HEK293 (cell line): Measurements from ENCODE around the gene KIF2C.

Source experiments
- CTCF ChIA-PET: fragments of 350-600 bp; formaldehyde crosslinking; extraction: SDS; loops from one replicate; lab custom pipeline; 2021; ENCODE audit warnings: antibody characterized with exemption; lab: Yijun Ruan, JAX
- POLR2A ChIA-PET: fragments of 300-600 bp; formaldehyde crosslinking; extraction: SDS; loops from one replicate; lab custom pipeline; 2020; ENCODE audit warnings: antibody characterized with exemption, inconsistent platforms; lab: Yijun Ruan, JAX
- H3K27ac ChIP-seq: fragments of 200-500 bp; sonication (Bioruptor generic); 2 replicates; pipeline ENCODE4 v1.5.1; 2014; ENCODE audit warnings: low read depth, low read length, control low read depth, inconsistent platforms; ENCODE audit errors: extremely low read depth
- H3K36me3 ChIP-seq, 2 experiments: fragments of 200-500 bp in 1 of 2; sonication (Bioruptor generic) in 1 of 2; 1 replicate in 1 of 2; 2 replicates in 1 of 2; pipeline ENCODE4 v1.5.1; 2014 to 2017; ENCODE audit warnings: inconsistent platforms in 2 of 2, low read length in 2 of 2; ENCODE audit not compliant: control insufficient read depth in 2 of 2, insufficient read depth in 1 of 2
- H3K4me1 ChIP-seq: fragments of 200-500 bp; sonication (Bioruptor generic); 2 replicates; pipeline ENCODE4 v1.5.1; 2014; ENCODE audit warnings: mild to moderate bottlenecking, low read length, inconsistent platforms; ENCODE audit not compliant: control insufficient read depth, insufficient read depth
- H3K4me3 ChIP-seq: 2 replicates; pipeline ENCODE4 v1.5.1; 2011; ENCODE audit warnings: low read depth, mild to moderate bottlenecking, control low read depth, low read length, moderate library complexity
- H3K9me3 ChIP-seq: fragments of 200-500 bp; sonication (Bioruptor generic); 2 replicates; pipeline ENCODE4 v1.5.1; 2014; ENCODE audit warnings: low read depth, low read length, inconsistent platforms; ENCODE audit not compliant: control insufficient read depth, insufficient read depth
- BCL11A ChIP-seq: fragments of 450-650 bp; formaldehyde crosslinking; IDR thresholded peaks from 2 replicates; pipeline ENCODE4 v1.5.1; 2016; ENCODE audit warnings: low read depth, missing biosample characterization, missing genetic modification characterization
- EGR2 ChIP-seq: fragments of 450-650 bp; formaldehyde crosslinking; IDR thresholded peaks from 2 replicates; pipeline ENCODE4 v1.5.1; 2016; ENCODE audit warnings: low read depth, missing biosample characterization, missing genetic modification characterization
- HOXD13 ChIP-seq: sonication (generic); formaldehyde crosslinking; IDR thresholded peaks from 2 replicates; pipeline ENCODE4 v1.8.0; 2022; ENCODE audit warnings: missing genetic modification reagents, borderline replicate concordance
- IKZF3 ChIP-seq: fragments of 450-650 bp; IDR thresholded peaks from 2 replicates; pipeline ENCODE4 v1.5.0; 2018; ENCODE audit warnings: missing biosample characterization, mild to moderate bottlenecking, missing genetic modification characterization, moderate library complexity
- KLF1 ChIP-seq: fragments of 450-650 bp; formaldehyde crosslinking; IDR thresholded peaks from 2 replicates; pipeline ENCODE4 v1.5.1; 2016; ENCODE audit warnings: missing biosample characterization, missing genetic modification characterization
- KLF7 ChIP-seq: fragments of 450-650 bp; formaldehyde crosslinking; IDR thresholded peaks from 2 replicates; pipeline ENCODE4 v1.5.1; 2016; ENCODE audit warnings: missing biosample characterization, missing genetic modification characterization, borderline replicate concordance
- KLF8 ChIP-seq: fragments of 450-650 bp; formaldehyde crosslinking; IDR thresholded peaks from 2 replicates; pipeline ENCODE4 v1.5.1; 2016; ENCODE audit warnings: missing biosample characterization, missing genetic modification characterization
- SETDB1 ChIP-seq: IDR thresholded peaks from one replicate; pipeline ENCODE4 v1.6.1; 2017; ENCODE audit warnings: mild to moderate bottlenecking, low read length, moderate library complexity, mixed read lengths; ENCODE audit not compliant: insufficient read length
- ZBTB8A ChIP-seq: fragments of 450-650 bp; formaldehyde crosslinking; IDR thresholded peaks from 2 replicates; pipeline ENCODE4 v1.5.1; 2016; ENCODE audit warnings: missing biosample characterization, missing genetic modification characterization
- ZFHX2 ChIP-seq: fragments of 450-650 bp; formaldehyde crosslinking; conservative IDR thresholded peaks from 2 replicates; pipeline ENCODE4 v1.5.1; 2016; ENCODE audit warnings: missing biosample characterization, missing genetic modification characterization
- ZNF24 ChIP-seq: fragments of 450-650 bp; formaldehyde crosslinking; IDR thresholded peaks from 2 replicates; pipeline ENCODE4 v1.5.1; 2016; ENCODE audit warnings: missing biosample characterization, missing genetic modification characterization
- ZNF292 ChIP-seq: fragments of 450-650 bp; formaldehyde crosslinking; IDR thresholded peaks from 2 replicates; pipeline ENCODE4 v1.5.1; 2016; ENCODE audit warnings: low read depth, missing biosample characterization, missing genetic modification characterization, borderline replicate concordance
- ZNF311 ChIP-seq: fragments of 450-650 bp; formaldehyde crosslinking; IDR thresholded peaks from 2 replicates; pipeline ENCODE4 v1.5.1; 2017; ENCODE audit warnings: missing biosample characterization, missing genetic modification characterization, borderline replicate concordance
- ZNF324 ChIP-seq: fragments of 450-650 bp; formaldehyde crosslinking; IDR thresholded peaks from 2 replicates; pipeline ENCODE4 v1.5.1; 2016; ENCODE audit warnings: missing biosample characterization, missing genetic modification characterization
- ZNF416 ChIP-seq: fragments of 450-650 bp; formaldehyde crosslinking; IDR thresholded peaks from 2 replicates; pipeline ENCODE4 v1.5.1; 2016; ENCODE audit warnings: missing biosample characterization, missing genetic modification characterization
- ZNF529 ChIP-seq: fragments of 450-650 bp; formaldehyde crosslinking; IDR thresholded peaks from 2 replicates; pipeline ENCODE4 v1.5.1; 2017; ENCODE audit warnings: missing genetic modification characterization, missing biosample characterization; ENCODE audit not compliant: insufficient replicate concordance
- ZNF544 ChIP-seq: fragments of 450-650 bp; formaldehyde crosslinking; IDR thresholded peaks from 2 replicates; pipeline ENCODE4 v1.5.0; 2017; ENCODE audit warnings: missing biosample characterization, missing genetic modification characterization
- ZNF561 ChIP-seq: fragments of 450-650 bp; IDR thresholded peaks from 2 replicates; pipeline ENCODE4 v1.5.1; 2018; ENCODE audit warnings: missing biosample characterization, missing genetic modification characterization, borderline replicate concordance
- ZNF626 ChIP-seq: fragments of 450-650 bp; sonication (Bioruptor Pico); formaldehyde crosslinking; IDR thresholded peaks from 2 replicates; pipeline ENCODE4 v1.5.1; 2018; ENCODE audit warnings: missing biosample characterization, missing genetic modification characterization, inconsistent platforms
- ZNF768 ChIP-seq: fragments of 450-650 bp; formaldehyde crosslinking; IDR thresholded peaks from 2 replicates; pipeline ENCODE4 v1.5.1; 2018; ENCODE audit warnings: missing biosample characterization, mild to moderate bottlenecking, missing genetic modification characterization
- TF ChIP-seq, protein P1 (sequence below): fragments of 450-650 bp; formaldehyde crosslinking; IDR thresholded peaks from 2 replicates; pipeline ENCODE4 v1.5.1; 2016; ENCODE audit warnings: missing biosample characterization, missing genetic modification characterization, borderline replicate concordance
- TF ChIP-seq, protein P2 (sequence below): fragments of 450-650 bp; formaldehyde crosslinking; IDR thresholded peaks from 2 replicates; pipeline ENCODE4 v1.5.1; 2016; ENCODE audit warnings: missing biosample characterization, missing genetic modification characterization, borderline replicate concordance

The KIF2C gene

DNA sequence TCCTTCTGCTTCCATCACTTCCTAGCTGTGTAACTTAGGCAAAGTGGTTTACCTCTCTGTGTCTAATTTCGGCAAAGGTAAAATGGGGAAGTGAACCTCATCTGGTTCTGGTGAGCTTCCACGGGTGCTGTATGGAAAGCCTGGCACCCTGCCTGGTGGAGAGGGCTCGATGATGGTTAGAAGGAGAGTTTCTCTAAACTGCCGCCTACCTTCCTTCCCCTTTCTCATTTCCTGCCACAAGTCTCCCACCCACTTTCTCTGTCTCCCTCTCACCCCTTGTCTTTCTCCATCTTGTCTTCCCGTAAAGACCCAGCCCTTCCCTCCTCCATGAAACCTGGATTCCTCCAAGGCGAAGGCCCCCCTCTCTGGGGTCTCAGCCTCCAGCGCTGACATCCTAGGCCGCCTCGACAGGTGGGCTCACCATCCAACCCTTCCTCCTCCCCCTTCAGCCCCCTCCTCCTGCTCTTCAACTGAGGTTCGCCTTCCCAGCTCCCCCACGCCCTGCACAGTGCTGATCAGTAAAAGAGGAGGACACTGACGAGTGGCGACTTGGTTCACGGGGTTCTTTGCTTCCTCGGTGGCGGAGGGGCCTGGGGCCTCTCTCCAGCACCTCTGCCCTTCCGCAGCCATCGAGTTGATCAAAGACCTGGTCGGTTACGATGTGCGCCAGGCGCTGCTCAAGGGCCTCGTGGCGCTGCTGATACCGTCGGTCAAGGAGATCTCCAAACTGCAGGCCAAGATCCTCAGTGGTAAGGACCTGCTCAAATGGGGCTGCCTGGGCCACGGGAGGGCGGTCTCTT lies 15.9 kb upstream of the KIF2C start (continued):
- TF ChIP-seq KLF8 (no peak), ZNF324 (tag by site-specific recombination) (no peak), KLF7 (tag by site-specific recombination) (no peak), ZFHX2 (tag by site-specific recombination) (0 out of 2 replicates have a peak, but pooled peaks have one; percentile 24), EGR2 (tag by site-specific recombination) (0 out of 2 replicates have a peak, but pooled peaks have one; percentile 22)
- TF ChIP-seq, all 188 proteins: peak for 3

DNA sequence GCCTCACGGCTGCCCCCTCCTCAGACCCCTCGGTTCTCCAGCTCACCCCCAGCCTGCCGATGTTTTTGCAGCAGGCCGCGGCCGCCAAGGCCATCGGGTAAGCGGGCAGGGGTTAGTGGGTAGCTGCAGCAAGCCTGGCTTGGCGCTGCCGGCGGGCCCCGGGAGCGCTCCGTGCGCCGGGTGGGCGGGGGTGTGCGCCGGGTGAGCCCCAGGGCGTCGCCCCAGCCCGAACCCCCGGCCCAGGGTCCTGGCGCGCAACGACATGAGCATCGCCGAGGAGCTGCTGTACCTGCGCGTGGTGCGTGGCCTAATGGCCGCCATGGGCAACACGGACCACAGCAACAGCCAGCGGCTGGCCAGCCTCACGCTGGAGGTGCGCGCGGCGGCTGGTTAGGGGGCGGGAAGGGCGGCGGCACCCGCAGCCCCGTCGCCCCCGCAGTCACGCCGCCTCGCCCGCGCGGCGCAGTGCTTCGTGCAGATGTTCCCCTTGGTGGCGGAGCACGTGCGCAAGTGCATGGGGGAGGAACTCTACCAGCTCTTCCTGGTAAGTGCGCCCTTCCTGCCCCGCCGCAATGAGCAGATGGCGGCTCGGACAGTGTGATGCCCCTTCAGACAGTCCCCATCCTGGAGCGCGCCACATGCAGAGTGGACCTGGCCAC lies 15.2 kb upstream of the KIF2C start:
- TF ChIP-seq ZNF529 (tag by site-specific recombination) (no peak), BCL11A (tag by site-specific recombination) (no peak), ZNF544 (tag by site-specific recombination) (no peak), ZNF626 (no peak), HOXD13 (no peak), ZNF292 (tag by site-specific recombination) (no peak), ZNF768 (tag by site-specific recombination) (no peak), ZNF311 (tag by site-specific recombination) (no peak), ZNF24 (no peak), IKZF3 (tag by site-specific recombination) (no peak), KLF1 (tag by site-specific recombination) (no peak), ZBTB8A (no peak), ZNF416 (no peak), ZNF561 (tag by site-specific recombination) (no peak), SETDB1 (no peak)
- TF ChIP-seq, protein P1, sequence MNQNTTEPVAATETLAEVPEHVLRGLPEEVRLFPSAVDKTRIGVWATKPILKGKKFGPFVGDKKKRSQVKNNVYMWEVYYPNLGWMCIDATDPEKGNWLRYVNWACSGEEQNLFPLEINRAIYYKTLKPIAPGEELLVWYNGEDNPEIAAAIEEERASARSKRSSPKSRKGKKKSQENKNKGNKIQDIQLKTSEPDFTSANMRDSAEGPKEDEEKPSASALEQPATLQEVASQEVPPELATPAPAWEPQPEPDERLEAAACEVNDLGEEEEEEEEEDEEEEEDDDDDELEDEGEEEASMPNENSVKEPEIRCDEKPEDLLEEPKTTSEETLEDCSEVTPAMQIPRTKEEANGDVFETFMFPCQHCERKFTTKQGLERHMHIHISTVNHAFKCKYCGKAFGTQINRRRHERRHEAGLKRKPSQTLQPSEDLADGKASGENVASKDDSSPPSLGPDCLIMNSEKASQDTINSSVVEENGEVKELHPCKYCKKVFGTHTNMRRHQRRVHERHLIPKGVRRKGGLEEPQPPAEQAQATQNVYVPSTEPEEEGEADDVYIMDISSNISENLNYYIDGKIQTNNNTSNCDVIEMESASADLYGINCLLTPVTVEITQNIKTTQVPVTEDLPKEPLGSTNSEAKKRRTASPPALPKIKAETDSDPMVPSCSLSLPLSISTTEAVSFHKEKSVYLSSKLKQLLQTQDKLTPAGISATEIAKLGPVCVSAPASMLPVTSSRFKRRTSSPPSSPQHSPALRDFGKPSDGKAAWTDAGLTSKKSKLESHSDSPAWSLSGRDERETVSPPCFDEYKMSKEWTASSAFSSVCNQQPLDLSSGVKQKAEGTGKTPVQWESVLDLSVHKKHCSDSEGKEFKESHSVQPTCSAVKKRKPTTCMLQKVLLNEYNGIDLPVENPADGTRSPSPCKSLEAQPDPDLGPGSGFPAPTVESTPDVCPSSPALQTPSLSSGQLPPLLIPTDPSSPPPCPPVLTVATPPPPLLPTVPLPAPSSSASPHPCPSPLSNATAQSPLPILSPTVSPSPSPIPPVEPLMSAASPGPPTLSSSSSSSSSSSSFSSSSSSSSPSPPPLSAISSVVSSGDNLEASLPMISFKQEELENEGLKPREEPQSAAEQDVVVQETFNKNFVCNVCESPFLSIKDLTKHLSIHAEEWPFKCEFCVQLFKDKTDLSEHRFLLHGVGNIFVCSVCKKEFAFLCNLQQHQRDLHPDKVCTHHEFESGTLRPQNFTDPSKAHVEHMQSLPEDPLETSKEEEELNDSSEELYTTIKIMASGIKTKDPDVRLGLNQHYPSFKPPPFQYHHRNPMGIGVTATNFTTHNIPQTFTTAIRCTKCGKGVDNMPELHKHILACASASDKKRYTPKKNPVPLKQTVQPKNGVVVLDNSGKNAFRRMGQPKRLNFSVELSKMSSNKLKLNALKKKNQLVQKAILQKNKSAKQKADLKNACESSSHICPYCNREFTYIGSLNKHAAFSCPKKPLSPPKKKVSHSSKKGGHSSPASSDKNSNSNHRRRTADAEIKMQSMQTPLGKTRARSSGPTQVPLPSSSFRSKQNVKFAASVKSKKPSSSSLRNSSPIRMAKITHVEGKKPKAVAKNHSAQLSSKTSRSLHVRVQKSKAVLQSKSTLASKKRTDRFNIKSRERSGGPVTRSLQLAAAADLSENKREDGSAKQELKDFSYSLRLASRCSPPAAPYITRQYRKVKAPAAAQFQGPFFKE (tag by site-specific recombination), result no peak
- TF ChIP-seq, protein P2, sequence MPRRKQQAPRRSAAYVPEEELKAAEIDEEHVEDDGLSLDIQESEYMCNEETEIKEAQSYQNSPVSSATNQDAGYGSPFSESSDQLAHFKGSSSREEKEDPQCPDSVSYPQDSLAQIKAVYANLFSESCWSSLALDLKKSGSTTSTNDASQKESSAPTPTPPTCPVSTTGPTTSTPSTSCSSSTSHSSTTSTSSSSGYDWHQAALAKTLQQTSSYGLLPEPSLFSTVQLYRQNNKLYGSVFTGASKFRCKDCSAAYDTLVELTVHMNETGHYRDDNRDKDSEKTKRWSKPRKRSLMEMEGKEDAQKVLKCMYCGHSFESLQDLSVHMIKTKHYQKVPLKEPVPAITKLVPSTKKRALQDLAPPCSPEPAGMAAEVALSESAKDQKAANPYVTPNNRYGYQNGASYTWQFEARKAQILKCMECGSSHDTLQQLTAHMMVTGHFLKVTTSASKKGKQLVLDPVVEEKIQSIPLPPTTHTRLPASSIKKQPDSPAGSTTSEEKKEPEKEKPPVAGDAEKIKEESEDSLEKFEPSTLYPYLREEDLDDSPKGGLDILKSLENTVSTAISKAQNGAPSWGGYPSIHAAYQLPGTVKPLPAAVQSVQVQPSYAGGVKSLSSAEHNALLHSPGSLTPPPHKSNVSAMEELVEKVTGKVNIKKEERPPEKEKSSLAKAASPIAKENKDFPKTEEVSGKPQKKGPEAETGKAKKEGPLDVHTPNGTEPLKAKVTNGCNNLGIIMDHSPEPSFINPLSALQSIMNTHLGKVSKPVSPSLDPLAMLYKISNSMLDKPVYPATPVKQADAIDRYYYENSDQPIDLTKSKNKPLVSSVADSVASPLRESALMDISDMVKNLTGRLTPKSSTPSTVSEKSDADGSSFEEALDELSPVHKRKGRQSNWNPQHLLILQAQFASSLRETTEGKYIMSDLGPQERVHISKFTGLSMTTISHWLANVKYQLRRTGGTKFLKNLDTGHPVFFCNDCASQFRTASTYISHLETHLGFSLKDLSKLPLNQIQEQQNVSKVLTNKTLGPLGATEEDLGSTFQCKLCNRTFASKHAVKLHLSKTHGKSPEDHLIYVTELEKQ (tag by site-specific recombination), result no peak
- ChIA-PET POLR2A (no interaction called here), CTCF (no interaction called here)
- H3K4me1 ChIP-seq, result no peaks in the 10 kb centered on the region
- H3K4me3 ChIP-seq, result no peak overlapping the region
- H3K9me3 ChIP-seq, result no peaks in the 10 kb centered on the region
- no peak overlapping the region for H3K27ac ChIP-seq
- H3K36me3 ChIP-seq, result no peaks in the 10 kb centered on the region
